Smooth muscle cell (in vitro differentiated cells): ENCODE results near the gene FOXP1. TPM values are rescaled to one million over a fixed set of nuclear protein-coding genes. Genes with fewer than 3 reads are reported as not detected.
A peak's percentile ranks its signal among the peaks of the same experiment; 100 is the strongest.

Experiments
- DNase-seq: peaks from one replicate; lab custom pipeline; 2025; ENCODE audit not compliant: unreplicated experiment; lab: John Stamatoyannopoulos, UW
- H2AFZ ChIP-seq: fragments of 200-600 bp; sonication (generic); 2 replicates; pipeline ENCODE4 v1.6.0; 2016; ENCODE audit warnings: antibody characterized with exemption, low read depth, mild to moderate bottlenecking
- H3F3A ChIP-seq: fragments of 200-600 bp; sonication (generic); 2 replicates; pipeline ENCODE4 v1.6.0; 2017; ENCODE audit warnings: antibody characterized with exemption, low read depth
- H3K27ac ChIP-seq: fragments of 200-600 bp; sonication (generic); 2 replicates; pipeline ENCODE4 v1.5.1; 2016; ENCODE audit warnings: low read depth, mild to moderate bottlenecking
- H3K27me3 ChIP-seq: fragments of 200-600 bp; sonication (generic); 2 replicates; pipeline ENCODE4 v1.6.1; 2016; ENCODE audit warnings: low read depth, mild to moderate bottlenecking
- H3K36me3 ChIP-seq: fragments of 200-600 bp; sonication (generic); 2 replicates; pipeline ENCODE4 v1.5.1; 2016; ENCODE audit warnings: low read depth
- H3K4me1 ChIP-seq: fragments of 200-600 bp; sonication (generic); 2 replicates; pipeline ENCODE4 v1.5.1; 2016; ENCODE audit warnings: low read depth
- H3K4me2 ChIP-seq: fragments of 200-600 bp; sonication (generic); 2 replicates; pipeline ENCODE4 v1.6.0; 2016; ENCODE audit warnings: mild to moderate bottlenecking
- H3K4me3 ChIP-seq: fragments of 200-600 bp; sonication (generic); 2 replicates; pipeline ENCODE4 v1.5.1; 2016; ENCODE audit warnings: mild to moderate bottlenecking
- H3K79me2 ChIP-seq: fragments of 200-600 bp; sonication (generic); 2 replicates; pipeline ENCODE4 v1.6.0; 2016; ENCODE audit warnings: low read depth, mild to moderate bottlenecking
- H3K9ac ChIP-seq: fragments of 200-600 bp; sonication (generic); 2 replicates; pipeline ENCODE4 v1.6.0; 2016; ENCODE audit warnings: low read depth
- H3K9me3 ChIP-seq: fragments of 200-600 bp; sonication (generic); replicated peaks from 2 replicates; pipeline ENCODE4 v1.5.1; 2016; ENCODE audit warnings: low read depth
- H4K20me1 ChIP-seq: fragments of 200-600 bp; sonication (generic); 2 replicates; pipeline ENCODE4 v1.6.0; 2016; ENCODE audit warnings: low read depth
- CTCF ChIP-seq: fragments of 200-600 bp; sonication (generic); IDR thresholded peaks from 2 replicates; pipeline ENCODE4 v1.5.1; 2017; ENCODE audit warnings: borderline replicate concordance, mild to moderate bottlenecking, antibody characterized with exemption; ENCODE audit not compliant: insufficient read depth, poor library complexity, severe bottlenecking
- WGBS: methylation state at CpG from one replicate; pipeline ENCODE4 v1.1.7; 2016; ENCODE audit warnings: low lambda C conversion rate; 5-methylcytosine and 5-hydroxymethylcytosine counted together
- polyA plus RNA-seq: library from polyadenylated mRNA; unstranded; fragments of >200 nt; fragmentation: Nextera tagmentation; extraction: Ambion mirVana; gene quantifications from 2 replicates; pipeline ENCODE4 v1.2.1, GENCODE V29; 2016
- total RNA-seq: library from RNA; depleted of rRNA; stranded (reverse); fragments of >200 nt; gene quantifications from 2 replicates; pipeline ENCODE4 v1.2.3, GENCODE V29; 2014

Gene FOXP1
- total and polyA plus RNA-seq, 2 experiments from 2014 or later = 40.9 to 68.0 TPM

- Histone ChIP-seq H3K4me1 (peaks cover 11% of the 10 kb centered on the region), H3K36me3 (no peaks in the 10 kb centered on the region), H4K20me1 (no peaks in the 10 kb centered on the region), H3K79me2 (no peaks in the 10 kb centered on the region), H2AFZ (no peak overlapping the region), H3K27me3 (no peaks in the 10 kb centered on the region), H3K27ac (no peak overlapping the region), H3K4me2 (no peak overlapping the region), H3K4me3 (no peak overlapping the region), H3K9ac (no peak overlapping the region), H3K9me3 (no peaks in the 10 kb centered on the region), H3F3A (no peaks in the 10 kb centered on the region)
- DNase-seq = no peak
- TF ChIP-seq CTCF = no peak
- 92% methylated on average over 2 of the region's 2 CpGs for WGBS
Observed at GRCh38 chr3:71315431-71315830, 268.1 kb downstream of the FOXP1 start.

GRCh38 chr3:71313844-71314243, 269.7 kb downstream of the FOXP1 start:
- H3K4me2 ChIP-seq = no peak overlapping the region
- no peak for DNase-seq
- no peak for TF ChIP-seq CTCF
- peaks cover 3% of the 10 kb centered on the region for H3F3A ChIP-seq
- WGBS = 98% methylated on average over 2 of the region's 2 CpGs
- H3K36me3 ChIP-seq = no peaks in the 10 kb centered on the region
- H3K27me3 ChIP-seq = no peaks in the 10 kb centered on the region
- no peak overlapping the region for H2AFZ ChIP-seq
- no peaks in the 10 kb centered on the region for H3K9me3 ChIP-seq
- H4K20me1 ChIP-seq = no peaks in the 10 kb centered on the region
- H3K4me3 ChIP-seq = no peak overlapping the region
- no peak overlapping the region for H3K27ac ChIP-seq
- H3K9ac ChIP-seq = no peak overlapping the region
- peaks cover 18% of the 10 kb centered on the region for H3K4me1 ChIP-seq
- H3K79me2 ChIP-seq = no peaks in the 10 kb centered on the region

- no peaks in the 10 kb centered on the region for H3K27me3 ChIP-seq
- H3K36me3 ChIP-seq = no peaks in the 10 kb centered on the region
- no peak overlapping the region for H2AFZ ChIP-seq
- peaks cover 8% of the 10 kb centered on the region for H3K4me1 ChIP-seq
- no peak overlapping the region for H3K4me3 ChIP-seq
- no peak overlapping the region for H3K4me2 ChIP-seq
- H3K27ac ChIP-seq = no peak overlapping the region
- H3K9ac ChIP-seq = no peak overlapping the region
- peaks cover 9% of the 10 kb centered on the region for H3F3A ChIP-seq
- no peaks in the 10 kb centered on the region for H3K9me3 ChIP-seq
- H3K79me2 ChIP-seq = no peaks in the 10 kb centered on the region
- H4K20me1 ChIP-seq = no peaks in the 10 kb centered on the region
- TF ChIP-seq CTCF = no peak
- 94% methylated on average over 5 of the region's 5 CpGs for WGBS
- DNase-seq = no peak
Observed at GRCh38 chr3:71312461-71312860, 271.1 kb downstream of the FOXP1 start.

GRCh38 chr3:71311661-71312046, 271.9 kb downstream of the FOXP1 start:
- no peaks in the 10 kb centered on the region for H3K27me3 ChIP-seq
- peaks cover 9% of the 10 kb centered on the region for H3F3A ChIP-seq
- no peak for DNase-seq
- H3K9me3 ChIP-seq = no peaks in the 10 kb centered on the region
- H3K79me2 ChIP-seq = no peaks in the 10 kb centered on the region
- no peak overlapping the region for H3K9ac ChIP-seq
- no peaks in the 10 kb centered on the region for H3K36me3 ChIP-seq
- H3K4me1 ChIP-seq = peaks cover 10% of the 10 kb centered on the region
- WGBS = 99% methylated on average over 3 of the region's 3 CpGs
- no peak overlapping the region for H3K4me3 ChIP-seq
- H3K27ac ChIP-seq = peak overlapping the region; percentile 78
- H3K4me2 ChIP-seq = no peak overlapping the region
- TF ChIP-seq CTCF = no peak
- no peak overlapping the region for H2AFZ ChIP-seq
- H4K20me1 ChIP-seq = no peaks in the 10 kb centered on the region
